Stimulated activated CD8-positive, alpha-beta memory T cell treated with anti-CD3 and anti-CD28 coated beads, Interleukin-15, amount 100 ng/mL, for 24 hours (primary cell): ENCODE measurements around the gene IL12RB1.

Source experiments
- DNase-seq: peaks from one replicate; pipeline ENCODE4 v3.0.0-alpha.2; 2020; ENCODE audit warnings: low read depth

IL12RB1 gene

DNA sequence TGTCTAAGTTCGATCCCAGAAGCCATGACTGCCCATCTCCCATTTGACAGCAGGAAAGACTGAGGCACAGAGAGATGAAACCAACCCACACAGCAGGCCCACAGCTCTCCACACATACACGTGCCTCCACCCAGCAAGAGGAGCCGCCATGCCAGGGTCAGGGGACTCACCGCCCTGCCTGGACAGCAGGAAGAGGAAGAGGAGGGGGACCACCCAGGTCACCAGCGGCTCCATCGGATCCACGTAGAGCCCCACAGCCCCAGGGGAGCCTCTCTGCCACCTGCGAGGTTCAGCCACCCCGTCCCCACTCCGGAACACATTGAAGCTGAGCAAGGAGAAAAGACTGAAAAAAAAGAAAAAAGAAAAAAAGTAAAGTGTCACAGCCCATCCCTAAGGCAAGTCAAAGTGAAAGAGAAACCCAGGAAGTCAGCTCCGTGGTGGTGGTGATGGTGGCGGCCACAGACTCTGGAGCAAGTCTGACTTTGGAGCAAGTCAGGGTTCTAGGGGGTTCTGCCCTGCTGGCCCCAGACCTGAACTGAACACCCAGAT is at the start of gene IL12RB1:
Gene IL12RB1 (minus strand): TSS at position 345 of the 549 bp plus-strand sequence. CDS start 111 bp downstream, at position 234.
- DNase-seq: no peak

DNA sequence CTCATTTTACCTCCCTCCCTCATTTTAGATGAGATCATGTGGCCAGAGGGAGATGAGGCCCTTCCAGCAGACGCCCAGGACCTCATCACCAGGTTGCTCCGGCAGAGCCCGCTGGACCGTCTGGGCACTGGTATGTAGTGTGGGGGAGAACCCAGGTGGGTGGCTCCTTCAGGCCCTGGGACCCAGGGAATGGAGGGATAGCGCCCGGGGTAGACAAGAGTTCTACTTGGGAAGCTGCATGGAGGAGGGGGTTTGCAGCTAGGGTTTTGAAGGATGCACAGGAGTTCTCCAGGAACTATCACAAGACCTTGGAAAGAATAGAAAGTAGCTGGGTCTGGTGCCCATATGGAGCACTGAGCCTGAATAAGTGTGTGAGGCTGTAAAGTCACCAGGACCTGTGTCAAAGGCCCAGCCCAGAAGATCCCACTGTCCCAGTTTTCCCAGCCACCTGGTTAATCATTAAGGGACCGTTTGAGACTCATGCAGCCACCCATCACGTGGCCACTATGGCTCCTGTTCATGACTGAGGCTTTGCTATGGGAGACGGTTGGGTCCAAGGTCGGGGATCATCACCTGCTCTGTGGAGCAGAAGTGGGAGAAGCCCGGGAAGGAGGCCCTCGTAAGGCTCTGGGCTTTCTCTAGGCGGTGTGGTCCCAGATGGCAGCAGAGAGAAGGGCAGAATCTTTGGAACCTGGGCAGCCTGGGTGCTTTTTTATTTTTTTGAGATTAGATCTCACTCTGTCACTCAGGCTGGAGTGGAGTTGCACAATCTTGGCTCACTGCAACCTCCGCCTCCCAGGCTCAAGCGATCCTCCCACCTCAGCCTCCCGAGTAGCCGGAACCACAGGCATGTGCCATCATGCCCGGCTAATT is 49.2 kb upstream of the IL12RB1 start:
- DNase-seq: no peak

DNA sequence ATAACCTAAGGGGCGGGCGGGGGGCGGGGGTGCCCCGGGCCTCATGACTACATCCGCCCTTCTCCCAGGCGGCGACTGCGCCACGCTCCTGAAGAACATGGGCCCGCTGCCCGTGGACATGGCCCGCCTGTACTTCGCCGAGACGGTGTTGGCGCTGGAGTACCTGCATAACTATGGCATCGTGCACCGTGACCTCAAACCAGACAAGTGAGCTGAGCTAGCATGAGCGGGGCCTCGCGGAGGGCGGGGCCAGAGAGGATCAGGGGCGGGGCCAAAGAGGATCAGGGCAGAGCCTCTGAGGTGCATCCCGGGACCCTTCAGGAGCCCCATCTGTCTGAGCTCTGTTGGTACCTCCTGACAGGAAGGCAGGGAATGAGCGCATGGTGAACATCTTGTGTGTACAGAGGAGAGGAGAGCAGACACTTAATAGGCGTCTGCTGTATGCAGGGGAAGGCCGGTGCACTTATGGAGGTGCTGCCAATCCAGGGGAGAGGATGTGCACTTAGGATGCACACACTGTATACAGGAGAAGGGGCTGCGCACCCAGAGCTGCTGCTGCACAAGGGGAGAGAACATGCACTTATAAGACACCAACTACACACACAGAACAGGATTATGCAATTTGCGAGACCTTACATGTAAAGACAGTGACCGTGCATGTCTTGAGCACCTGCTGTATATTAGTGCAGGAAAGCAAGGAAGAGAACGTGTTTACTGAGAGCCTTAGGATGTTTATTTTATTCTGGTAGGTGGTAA is 45.3 kb upstream of the IL12RB1 start:
- DNase-seq: no peak

DNA sequence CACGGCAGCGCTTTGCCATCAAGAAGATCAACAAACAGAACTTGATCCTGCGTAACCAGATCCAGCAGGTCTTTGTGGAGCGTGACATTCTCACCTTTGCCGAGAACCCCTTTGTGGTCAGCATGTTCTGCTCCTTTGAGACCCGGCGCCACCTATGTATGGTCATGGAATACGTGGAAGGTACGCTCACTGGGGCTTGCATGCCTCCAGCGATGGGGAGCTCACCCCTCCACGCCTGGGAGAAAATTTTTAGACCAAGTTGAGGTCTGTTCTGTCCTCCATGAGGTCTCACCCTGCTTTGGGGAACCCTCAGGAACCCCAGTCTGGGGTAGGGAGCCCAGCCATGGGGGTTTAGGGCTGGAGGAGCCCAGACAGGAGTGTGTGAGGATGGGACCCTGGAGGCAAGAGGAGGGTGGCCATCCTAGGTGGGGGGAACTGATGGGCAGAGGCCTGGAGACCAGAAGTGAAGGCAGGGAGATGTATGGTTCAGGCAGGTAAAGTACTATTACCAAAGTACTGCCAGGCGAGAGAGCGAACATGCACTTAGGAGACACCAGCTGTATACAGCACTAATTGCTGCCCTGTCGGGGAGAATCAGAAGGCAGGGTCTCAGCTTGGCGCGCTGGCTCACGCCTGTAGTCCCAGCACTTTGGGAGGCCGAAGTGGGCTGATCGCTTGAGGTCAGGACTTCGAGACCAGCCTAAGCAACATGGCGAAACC is 43.9 kb upstream of the IL12RB1 start:
- no peak for DNase-seq

DNA sequence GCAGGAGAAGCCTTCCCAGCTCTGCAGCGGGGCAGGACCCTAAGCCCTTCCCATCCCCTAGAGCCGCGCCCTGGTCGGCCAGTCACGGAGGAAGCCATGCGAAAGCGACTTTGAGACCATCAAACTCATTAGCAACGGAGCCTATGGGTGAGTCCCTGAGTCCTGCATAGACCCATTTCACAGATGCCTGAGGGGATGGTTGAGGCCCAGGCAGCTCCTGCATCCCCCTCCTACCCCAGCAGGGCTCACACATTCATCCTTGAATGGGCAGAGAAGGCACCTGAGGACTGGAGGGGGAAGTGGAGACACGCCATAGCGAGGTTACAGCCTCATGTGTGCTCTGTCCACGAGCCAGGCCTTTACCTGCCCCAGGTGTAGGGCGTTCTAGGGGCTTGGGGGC is 42.1 kb upstream of the IL12RB1 start:
- DNase-seq: no peak

DNA sequence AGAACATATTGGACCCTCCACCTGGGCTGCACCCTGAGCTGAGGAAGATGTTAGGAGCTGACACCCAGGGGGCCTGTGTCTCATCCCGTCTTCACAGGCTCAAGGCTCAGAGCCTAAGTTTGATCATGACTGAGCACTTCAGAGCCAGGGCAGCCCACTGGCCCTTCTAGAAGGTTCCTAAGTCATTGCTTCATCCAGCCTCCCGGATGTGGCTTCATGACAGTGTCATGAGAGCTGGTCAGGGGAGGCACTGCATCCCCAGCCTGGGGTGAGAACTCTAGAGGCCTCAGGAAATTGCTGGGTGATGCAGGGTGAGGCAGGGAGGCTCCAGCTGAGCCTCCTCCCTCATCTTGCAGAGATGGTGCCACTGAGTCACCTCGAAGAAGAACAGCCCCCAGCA is 41.3 kb upstream of the IL12RB1 start:
- no peak for DNase-seq

DNA sequence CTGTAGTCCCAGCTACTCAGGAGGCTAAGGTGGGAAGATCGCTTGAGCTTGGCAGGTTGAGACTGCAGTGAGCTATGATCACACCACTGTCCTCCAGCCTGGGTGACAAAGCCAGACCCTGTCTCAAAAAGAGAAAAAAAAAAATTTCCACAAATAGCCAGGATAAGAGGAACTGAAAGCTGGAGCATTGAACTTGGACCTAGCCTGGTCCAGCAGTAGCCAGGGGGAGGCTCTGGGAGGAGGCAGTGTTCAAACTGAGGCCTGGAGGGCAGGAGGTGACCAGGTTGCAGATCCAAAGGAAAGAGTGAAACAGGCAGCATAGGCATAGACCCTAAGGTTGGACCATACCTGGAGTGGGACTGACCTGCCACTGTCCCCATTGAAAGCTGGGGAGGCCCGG is 39.4 kb upstream of the IL12RB1 start:
- no peak for DNase-seq

DNA sequence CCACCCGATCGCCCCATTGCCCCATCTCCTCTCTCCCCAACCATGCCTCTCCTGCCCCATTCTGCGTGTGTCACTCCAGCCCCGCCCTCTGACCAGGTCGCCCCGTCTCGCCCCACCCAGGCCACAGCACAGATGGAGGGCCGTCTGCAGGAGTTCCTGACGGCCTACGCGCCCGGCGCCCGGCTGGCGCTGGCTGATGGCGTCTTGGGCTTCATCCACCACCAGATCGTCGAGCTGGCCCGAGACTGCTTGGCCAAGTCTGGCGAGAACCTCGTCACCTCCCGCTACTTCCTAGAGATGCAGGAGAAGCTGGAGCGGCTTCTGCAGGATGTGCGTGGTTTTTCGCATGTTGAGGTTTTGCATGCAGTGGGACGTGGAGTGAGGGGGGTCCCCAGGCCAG is 37.1 kb upstream of the IL12RB1 start:
- no peak for DNase-seq

DNA sequence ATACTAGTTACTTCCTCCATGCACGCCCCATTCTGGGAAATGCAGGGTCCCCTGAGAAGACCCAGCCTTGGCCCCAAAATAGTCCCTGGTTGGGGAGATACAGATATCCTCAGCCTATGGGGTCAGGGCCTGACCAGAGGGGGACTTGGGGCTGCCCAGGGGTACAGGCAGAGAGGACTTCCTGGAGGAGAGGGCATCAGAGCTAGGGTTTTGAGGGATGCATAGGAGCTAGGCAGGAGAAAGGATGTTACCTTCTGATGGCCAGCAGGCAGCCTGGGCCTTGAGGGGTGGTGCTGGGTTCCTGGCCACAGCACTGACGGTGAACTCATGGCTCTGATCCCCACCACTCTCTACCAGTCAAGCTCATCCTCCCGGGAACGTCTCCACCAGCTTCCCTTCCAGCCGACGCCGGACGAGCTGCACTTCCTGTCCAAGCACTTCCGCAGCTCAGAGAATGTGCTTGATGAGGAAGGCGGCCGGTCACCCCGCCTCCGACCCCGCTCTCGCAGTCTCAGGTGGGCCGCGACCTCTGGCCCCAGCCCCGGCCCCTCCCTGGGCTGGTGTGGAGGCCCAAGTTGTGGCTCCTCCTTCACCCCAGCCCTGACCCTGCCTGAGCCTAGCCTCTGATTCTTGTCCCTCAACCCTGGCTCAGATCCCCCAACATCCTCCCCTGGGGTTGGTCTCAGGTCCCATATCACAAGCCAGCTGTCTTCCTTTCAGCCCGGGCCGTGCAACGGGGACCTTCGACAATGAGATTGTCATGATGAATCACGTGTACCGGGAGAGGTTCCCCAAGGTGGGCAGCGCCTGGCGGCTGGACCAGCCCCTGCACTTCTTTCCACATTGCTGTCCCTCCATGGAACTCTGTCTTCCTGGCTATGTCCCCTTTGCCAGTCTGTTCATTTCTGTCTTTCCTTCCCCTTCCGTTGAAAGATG is 36.4 kb upstream of the IL12RB1 start:
- DNase-seq: no peak

DNA sequence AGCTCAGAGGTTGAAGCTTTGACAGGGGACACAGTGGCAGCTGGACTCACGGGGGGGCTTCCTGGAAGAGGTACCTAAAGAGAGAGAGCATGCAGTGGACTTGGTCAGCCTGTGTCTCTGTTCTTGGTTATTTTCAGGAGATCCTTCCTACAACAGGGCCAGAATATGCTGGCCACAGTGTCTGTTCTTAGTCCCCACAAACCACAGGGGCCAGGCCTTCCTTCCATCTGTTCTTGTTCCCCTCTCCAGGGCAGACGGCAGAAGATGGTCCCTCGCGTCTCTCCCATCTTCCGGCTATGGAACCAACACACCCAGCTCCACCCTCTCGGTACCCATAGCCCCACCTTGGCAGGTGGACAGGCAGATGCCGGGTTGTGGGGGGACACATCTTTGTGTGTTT is 35.7 kb upstream of the IL12RB1 start:
- DNase-seq: no peak

DNA sequence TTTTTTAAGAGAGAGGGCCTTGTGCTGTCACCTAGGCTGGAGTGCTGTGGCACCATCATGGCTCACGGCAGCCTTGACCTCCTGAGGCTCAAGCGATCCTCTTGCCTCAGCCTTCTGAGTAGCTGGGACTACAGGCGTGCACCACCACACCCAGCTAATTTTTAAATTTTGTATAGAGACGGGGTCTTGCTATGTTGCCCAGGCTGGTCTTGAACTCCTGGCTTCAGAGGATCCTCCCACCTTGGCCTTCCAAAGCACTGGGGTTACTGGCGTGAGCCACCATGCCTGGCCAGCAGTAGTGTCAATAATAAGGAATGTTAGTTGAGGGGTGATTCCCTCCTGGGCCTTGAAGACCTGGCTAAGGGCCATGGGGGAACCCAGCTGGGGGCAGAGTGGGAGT is 34.4 kb upstream of the IL12RB1 start:
- no peak for DNase-seq

DNA sequence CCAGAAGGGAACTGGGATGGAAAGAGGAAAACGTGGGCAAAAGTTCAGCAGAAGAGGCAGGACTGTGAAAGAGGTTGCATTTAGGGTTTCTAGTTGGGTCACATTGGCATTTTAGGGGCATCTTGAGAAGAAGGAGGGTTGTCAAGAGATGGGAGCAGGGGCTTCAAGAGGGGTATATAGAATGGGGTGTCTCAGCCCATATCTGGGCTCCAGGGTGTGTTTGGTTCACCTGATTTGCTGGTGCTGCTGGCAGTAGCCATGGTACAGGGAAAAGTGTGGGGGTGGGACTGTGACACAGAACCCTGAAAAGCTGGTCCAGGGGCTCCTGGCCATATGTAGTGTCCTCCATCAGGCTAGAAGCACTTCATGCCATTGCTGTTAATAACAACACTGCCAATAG is 33.4 kb upstream of the IL12RB1 start:
- no peak for DNase-seq

DNA sequence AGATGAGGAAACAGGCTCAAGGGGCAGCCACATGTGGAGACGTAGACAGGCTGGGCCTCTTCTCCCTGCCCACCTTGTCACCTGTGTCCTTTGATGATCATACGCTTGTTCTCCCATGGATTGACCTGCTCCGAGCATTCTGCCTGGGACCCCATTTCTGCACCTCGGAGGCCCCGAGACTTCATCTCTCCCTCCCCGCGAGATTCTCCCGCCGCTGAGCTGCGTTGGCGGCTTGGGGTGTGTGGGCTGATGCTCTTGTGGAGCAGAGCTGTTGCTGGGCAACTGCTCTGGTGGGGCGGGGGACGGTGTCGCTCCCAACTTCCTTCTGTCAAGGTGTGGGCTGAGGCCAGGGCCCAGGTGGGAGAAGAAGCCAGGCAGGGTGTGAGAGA is 33.0 kb upstream of the IL12RB1 start:
- DNase-seq: no peak

DNA sequence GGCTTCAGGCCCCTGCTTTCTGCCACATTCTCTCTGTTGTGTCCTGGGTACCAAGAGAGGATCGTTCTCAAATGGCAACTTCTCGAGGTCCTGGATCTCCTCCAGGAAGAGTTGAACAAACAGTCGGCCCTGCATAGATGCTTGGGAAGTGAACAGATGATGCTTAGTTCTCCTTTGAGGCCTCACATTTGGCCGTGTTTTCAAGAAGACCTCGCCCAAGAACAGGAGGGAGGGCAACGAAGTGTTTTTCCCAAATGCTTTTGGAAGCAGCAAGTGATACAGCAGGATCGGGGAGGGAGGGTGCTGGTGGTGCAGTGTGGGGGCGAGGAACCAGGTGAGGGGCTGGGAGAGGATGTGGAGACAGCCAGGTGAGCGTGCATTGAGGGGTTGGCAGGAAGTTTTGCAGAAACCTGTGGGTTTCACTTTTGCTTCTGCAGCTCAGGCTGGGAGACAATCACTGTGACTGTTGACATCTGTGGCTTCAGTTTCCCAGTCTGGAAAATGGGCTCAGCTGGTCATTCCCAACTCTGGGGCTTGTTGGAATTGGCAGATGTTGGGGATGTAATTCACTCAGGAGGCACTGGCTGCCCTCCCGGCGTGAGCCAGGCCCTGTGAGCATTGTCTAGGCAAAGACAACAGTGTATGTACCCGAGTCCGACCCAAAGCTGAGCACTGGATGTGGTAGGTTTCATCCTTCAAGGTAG is 32.4 kb upstream of the IL12RB1 start:
- no peak for DNase-seq

DNA sequence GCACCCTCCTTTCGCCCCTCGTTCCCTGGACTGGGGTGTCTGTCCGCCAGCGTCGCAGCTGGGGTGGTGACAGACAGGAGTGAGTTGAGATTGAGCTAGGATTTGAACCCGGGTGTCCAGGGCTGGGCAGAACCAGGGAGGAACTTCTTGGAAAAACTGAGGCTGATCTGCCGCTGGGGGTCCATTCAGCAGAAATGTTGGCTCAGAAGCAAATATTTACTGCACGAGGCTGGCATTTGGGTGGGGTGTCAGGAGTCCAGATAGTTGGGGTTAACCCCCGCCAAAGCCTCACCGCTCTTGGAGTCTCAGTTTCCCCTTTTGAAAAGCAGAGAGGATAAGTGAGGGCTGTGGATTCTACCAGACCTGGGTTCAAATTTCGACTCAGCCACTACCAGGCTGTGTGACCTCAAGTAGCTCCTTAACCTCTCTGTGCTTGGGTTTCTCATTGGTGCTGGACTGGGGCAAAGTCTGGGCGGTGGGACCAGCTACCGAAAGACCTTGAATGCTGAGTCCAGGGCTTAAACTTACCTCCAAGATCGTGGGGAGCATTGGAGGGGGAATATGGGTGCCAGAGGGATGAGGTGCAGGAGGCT is 31.8 kb upstream of the IL12RB1 start:
- no peak for DNase-seq

DNA sequence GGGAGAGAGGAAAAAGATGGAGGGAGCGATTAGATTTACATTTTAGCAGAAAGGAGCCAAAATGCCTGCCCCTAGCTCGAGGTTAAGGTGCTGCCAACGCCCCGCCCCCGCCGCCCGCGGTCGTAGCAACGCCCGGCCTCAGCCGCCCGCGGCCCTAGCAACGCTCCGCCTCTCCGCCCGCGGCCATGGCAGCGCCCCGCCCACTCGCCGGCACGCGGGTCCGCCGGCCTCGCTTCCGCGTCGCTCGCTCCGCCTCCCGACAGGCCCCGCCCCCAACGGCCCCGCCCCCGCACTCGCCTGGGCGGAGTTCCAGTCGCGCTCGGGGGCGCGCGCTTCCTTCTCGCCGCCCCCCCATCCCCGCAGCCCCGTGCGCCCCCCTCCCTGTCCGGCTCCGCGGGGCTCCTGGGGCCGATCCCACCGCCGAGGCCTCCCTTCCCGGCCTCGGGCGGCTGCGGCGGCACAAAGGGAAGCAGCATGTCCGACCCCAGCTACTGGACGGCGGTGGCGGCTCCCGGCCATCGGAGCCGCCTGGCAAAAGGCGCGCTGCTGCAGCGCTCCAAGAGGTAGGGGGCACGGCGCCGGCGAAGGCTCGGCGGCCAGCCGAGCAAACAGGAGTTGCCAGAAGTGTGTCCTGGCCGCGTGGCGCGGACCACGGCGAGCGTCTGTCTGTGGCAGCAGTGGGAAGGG is 31.1 kb upstream of the IL12RB1 start:
- peak; percentile 94 for DNase-seq

DNA sequence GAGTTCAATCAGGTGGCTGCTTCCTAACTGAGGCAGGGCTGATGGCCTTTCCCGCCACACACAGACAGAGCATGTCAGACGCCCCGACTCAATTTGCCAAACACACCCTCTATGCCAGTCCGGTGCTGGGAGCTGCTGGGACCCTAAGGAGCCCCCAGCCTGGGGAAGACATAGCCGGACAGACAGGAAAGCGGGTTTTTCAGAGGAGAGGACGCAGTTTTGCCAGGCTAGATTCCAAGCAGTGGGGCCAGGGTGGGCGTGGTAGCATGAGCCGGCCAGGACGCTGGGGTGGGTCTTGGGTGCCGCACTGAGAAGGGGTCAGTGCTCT is 30.6 kb upstream of the IL12RB1 start:
- DNase-seq: no peak

DNA sequence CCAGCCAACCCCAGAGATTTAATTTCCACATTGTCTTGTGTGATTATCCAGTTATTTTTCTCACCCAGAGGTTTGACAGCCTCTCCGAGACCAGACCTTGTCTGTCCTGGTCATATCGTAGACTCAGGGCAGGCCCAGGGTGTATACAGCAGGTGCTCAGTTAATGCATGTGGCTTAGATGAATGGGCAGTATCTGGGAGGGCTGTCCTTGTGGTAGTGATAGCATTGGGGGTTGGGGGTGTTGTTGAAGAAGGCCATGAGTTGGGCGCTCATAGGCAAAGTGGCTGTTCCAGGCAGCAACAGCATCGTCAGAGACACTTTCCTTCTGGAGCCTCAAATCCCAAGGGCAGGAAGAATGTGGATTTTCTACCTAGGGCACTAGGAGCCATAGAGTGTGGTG is 27.7 kb upstream of the IL12RB1 start:
- no peak for DNase-seq

DNA sequence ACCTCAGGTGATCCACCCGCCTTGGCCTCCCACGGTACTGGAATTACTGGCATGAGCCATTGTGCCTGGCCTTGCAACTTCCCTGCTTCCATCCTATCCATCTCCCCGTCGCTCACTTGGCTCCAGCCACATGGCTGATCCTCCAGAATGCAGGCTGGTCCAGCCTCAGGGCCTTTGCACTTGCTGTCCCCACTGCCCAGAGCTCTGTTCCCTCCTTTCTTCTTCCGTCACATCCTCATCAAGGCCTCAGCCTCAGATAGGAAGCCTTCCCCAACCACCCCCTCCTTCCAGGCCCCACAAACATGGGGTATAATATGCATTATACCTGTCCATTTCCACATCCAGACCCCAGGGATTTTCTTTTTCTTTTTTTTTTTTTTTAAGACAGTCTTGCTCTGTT is 27.1 kb upstream of the IL12RB1 start:
- no peak for DNase-seq

DNA sequence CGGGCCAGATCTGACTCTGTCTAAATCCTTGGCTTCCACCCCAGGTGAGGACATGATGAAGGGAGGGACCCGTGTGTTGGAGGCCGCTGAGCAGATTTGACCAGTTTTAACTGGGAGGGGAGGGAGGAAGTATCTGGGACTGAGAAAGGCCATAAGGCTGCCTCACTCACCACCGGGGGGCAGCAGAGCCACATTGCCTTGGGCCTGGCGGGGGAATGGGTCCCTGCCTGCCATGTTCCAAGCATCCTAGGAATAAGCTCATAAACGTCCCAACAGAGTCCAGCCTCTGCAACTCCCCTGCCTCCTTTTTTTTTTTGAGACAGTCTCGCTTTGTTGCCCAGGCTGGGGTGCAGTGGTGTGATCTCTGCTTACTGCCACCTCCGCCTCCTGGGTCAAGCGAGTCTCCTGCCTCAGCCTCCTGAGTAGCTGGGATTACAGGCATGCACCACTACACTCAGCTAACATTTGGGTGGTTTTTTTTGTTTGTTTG is 26.3 kb upstream of the IL12RB1 start:
- peak; percentile 63 for DNase-seq
